Measurements from ENCODE around the gene RPL18.
A peak's percentile ranks its signal among the peaks of the same experiment; 100 is the strongest.

Gene RPL18

DNA sequence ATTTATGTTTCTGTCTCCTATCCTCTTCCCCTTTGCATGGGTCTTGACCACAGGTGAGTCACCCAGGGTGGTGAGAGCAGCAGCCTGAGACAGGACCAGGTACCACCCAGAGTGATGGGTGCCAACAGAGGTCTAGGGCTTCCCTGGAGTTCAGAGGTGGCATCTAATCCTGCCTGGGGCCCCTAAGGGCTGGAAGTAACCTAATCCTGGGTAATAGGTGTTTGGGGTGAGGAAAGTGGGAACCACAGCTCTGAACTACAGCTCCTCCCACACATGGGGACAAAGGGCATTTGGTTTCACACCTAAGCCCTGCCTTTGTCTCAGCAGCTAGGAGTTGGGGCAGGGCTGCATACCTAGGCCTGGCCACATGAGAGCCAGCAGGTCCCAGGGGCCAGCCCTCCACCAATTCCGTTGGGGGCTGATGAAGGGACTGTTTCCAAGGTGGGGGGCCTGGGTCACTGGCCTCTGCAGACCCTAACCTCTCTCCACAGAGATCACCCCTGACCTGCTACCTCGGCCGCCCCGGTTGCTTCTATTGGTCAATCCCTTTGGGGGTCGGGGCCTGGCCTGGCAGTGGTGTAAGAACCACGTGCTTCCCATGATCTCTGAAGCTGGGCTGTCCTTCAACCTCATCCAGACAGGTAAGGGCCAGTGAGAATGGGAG is 8.4 kb upstream of the RPL18 start:
- TF ChIP-seq, protein P1, sequence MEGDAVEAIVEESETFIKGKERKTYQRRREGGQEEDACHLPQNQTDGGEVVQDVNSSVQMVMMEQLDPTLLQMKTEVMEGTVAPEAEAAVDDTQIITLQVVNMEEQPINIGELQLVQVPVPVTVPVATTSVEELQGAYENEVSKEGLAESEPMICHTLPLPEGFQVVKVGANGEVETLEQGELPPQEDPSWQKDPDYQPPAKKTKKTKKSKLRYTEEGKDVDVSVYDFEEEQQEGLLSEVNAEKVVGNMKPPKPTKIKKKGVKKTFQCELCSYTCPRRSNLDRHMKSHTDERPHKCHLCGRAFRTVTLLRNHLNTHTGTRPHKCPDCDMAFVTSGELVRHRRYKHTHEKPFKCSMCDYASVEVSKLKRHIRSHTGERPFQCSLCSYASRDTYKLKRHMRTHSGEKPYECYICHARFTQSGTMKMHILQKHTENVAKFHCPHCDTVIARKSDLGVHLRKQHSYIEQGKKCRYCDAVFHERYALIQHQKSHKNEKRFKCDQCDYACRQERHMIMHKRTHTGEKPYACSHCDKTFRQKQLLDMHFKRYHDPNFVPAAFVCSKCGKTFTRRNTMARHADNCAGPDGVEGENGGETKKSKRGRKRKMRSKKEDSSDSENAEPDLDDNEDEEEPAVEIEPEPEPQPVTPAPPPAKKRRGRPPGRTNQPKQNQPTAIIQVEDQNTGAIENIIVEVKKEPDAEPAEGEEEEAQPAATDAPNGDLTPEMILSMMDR (IDR thresholded peaks at IDR 0.05; ENCODE audit: extremely low read depth, insufficient read depth, missing control alignments) = no peak
- in situ Hi-C loops (cut with MboI; ENCODE audit: low pct_unique_long_range_greater_than_20kb, low sequenced_read_pairs, unreplicated experiment) = loop anchor here (25.0 kb wide), 1 partner anchor 335 kb away; the partner anchor contains the start of genes BAX and FTL
- no peak for DNase-seq (ENCODE audit: low spot score)

DNA sequence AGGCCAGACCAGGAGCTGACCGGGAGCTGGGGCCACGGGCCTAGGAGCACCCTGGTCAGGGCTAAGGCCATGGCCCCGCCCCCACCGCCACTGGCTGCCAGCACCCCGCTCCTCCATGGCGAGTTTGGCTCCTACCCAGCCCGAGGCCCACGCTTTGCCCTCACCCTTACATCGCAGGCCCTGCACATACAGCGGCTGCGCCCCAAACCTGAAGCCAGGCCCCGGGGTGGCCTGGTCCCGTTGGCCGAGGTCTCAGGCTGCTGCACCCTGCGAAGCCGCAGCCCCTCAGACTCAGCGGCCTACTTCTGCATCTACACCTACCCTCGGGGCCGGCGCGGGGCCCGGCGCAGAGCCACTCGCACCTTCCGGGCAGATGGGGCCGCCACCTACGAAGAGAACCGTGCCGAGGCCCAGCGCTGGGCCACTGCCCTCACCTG is 6.9 kb upstream of the RPL18 start:
- TF ChIP-seq, protein P1 (IDR thresholded peaks at IDR 0.05; ENCODE audit: extremely low read depth, insufficient read depth, missing control alignments) = no peak
- in situ Hi-C loops (cut with MboI; ENCODE audit: low pct_unique_long_range_greater_than_20kb, low sequenced_read_pairs, unreplicated experiment) = loop anchor here (25.0 kb wide), 1 partner anchor 336 kb away; the partner anchor contains the start of genes BAX and FTL
- DNase-seq (ENCODE audit: low spot score) = no peak

DNA sequence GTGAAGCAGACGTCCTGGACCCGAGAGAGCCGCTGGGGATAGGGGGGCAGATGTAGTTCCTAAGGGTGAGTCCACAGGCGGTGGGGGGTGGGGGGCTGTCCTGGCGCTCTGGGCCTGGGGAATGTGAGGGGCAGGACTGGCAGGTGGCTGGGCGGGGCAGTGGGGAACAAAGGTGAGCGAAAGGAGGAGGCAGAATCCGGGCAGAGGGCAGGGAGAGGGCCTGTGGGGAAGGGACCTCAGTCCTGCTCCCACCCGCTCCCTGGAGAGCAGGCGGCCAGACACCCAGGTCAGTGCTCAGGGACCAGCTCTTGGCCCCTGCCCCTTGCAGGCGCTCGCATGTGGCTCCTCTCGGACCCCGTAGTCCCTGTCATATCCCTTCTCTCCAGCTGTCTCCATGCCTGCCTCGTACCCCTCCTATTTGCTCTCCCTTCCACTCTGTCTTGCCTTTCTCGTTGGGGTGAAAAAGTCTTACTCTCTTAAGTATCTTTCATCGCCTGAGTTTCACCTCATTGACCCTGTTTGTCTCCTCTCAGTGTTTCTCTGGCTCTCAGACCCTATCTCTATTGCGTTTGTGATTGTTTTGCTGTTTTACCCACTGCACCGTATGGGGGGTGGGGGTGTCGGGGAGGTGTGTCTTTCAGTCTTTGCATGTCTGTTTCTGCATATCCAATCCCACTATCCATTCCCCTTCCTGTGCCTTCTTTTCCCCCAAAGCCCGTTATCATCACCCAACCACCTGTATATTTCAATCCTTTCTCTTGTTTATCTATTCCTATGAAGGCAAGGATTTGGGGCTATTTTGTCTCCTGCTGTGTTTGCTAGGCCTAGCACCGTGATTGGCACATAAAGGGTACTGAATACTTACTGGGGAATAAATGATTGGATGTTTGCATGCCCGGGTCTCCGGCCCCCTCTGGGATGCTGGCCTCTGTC is 6.1 kb upstream of the RPL18 start:
- in situ Hi-C loops (cut with MboI; ENCODE audit: low pct_unique_long_range_greater_than_20kb, low sequenced_read_pairs, unreplicated experiment) = loop anchor here (25.0 kb wide), 1 partner anchor 337 kb away; the partner anchor contains the start of genes BAX and FTL
- TF ChIP-seq, protein P1 (IDR thresholded peaks at IDR 0.05; ENCODE audit: extremely low read depth, insufficient read depth, missing control alignments) = no peak
- no peak for DNase-seq (ENCODE audit: low spot score)

DNA sequence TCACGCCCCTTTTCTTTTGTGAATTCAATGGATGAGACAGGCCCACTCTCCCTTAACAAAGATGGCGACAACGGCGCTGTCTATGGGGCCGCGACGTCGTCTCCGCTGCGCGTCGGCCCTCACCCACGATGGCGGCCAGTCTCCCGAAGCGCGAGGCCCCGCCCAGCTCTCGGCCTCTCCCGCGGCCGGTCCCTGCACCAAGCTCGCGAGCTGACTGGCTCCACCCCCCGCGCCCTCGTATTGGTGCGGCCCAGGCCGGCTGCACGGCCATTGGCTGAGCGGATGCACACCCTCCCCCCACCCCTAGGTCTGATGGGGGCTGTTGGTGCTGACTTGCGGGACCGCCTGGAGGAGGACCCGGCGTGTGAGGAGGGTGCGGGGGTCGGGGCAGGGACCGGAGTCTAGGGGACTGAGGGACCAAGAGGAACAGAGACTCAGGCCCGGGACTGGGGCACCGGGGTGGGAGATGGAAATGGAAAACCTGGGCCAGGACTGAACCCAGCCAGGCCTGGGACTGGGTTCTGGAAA is 5.2 kb upstream of the RPL18 start:
- DNase-seq (ENCODE audit: low spot score) = peak; percentile 96
- in situ Hi-C loops (cut with MboI; ENCODE audit: low pct_unique_long_range_greater_than_20kb, low sequenced_read_pairs, unreplicated experiment) = no loop called here

DNA sequence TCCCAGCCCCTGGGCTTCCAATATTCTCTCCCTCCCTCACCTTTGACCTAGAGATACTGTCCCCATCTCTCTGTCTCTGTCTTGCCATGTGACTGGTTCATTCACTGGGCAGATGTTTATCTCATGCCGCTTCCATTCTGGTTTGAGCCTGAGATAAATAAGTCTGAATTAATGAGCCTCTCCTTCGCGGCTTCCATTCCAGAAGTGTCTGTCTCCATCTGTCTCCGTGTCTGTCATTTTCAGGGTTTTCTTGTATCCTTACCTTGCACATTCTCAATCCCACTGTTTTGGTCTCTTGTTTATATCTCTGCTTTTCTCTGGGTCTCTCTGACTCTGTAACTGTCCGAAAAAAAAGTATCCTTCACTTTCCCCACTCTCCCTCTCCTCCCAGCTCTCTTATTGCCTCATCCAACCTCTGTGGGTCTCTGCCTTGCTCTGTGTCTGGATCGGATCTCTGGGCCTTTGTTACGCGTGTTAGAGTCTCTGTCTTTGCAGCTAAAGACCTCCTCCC is 4.6 kb upstream of the RPL18 start:
- TF ChIP-seq, protein P1 (IDR thresholded peaks at IDR 0.05; ENCODE audit: extremely low read depth, insufficient read depth, missing control alignments) = no peak
- in situ Hi-C loops (cut with MboI; ENCODE audit: low pct_unique_long_range_greater_than_20kb, low sequenced_read_pairs, unreplicated experiment) = no loop called here
- no peak for DNase-seq (ENCODE audit: low spot score)

More for the DNA sequence above, 5.2 kb upstream of the RPL18 start:
- TF ChIP-seq, protein P1 (IDR thresholded peaks at IDR 0.05; ENCODE audit: extremely low read depth, insufficient read depth, missing control alignments) = no peak

Data from GM13977 (cell line).